GM18519 (cell line): ENCODE measurements around the gene RNF213.

ENCODE experiments used
- ATAC-seq: cut with Tn5 transposase; IDR thresholded peaks from one replicate; pipeline ENCODE4 v1.9.1; 2021; ENCODE audit warnings: mild to moderate bottlenecking, moderate library complexity; ENCODE audit not compliant: unreplicated experiment, low FRiP score

Gene RNF213

GRCh38 chr17:80442764-80443163 lies 182.1 kb downstream of the RNF213 start:
- ATAC-seq: no peak

GRCh38 chr17:80443498-80443897 lies 182.8 kb downstream of the RNF213 start:
- no peak for ATAC-seq

- no peak for ATAC-seq
Measured at GRCh38 chr17:80443916-80444643, 183.4 kb downstream of the RNF213 start.

- no peak for ATAC-seq
Measured at GRCh38 chr17:80444644-80444979, 184.0 kb downstream of the RNF213 start.

DNA sequence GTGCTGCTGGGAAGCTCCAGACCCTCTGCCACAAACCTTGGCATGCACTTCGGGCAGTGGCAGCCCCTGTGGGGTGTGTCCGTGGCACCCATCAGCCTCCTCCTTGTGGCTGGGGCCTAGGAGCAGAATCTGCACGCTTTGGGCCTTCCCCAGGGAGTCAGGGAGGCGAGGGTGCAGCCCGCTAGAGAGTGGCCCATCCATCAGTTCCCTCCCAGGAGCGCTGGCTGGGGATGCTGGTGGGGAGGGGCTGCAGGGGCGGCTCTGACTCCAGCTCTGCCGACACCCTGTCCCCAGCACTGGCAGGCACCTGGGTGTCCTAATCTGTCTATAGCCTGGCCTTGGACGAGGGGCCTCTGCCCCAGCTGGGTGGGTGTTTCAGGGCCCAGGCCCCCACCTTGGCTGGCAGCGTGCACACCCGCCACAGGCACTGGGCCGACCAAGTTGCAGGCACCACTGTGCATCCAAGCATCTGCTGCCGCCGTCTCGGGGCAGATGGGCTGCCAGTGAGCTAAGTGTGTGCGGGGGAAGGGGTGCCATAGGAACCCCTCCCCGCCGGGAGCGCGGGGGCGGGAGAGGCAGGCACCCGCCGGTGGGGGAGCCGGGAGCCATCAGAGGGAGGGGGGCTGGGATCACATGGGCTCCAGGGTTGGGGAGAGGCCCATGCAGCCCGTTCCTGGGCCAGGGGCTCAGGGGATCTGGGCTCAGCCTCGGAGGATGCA lies 184.5 kb downstream of the RNF213 start:
- no peak for ATAC-seq

- no peak for ATAC-seq
Measured at GRCh38 chr17:80445726-80446110, 185.1 kb downstream of the RNF213 start.

- no peak for ATAC-seq
Measured at GRCh38 chr17:80446645-80447405, 186.2 kb downstream of the RNF213 start.

- ATAC-seq: no peak
Measured at GRCh38 chr17:80447790-80448189, 187.1 kb downstream of the RNF213 start.
